Common myeloid progenitor, CD34-positive (primary cell): ENCODE data around the gene RAI1.

Experiments
- CTCF ChIA-PET: fragments of 350-600 bp; sonication (Branson Sonifier 250); formaldehyde crosslinking; loops from one replicate; lab custom pipeline; 2021; ENCODE audit warnings: antibody characterized with exemption; lab: Charles Lee
- POLR2A ChIA-PET: fragments of 350-600 bp; sonication (Branson Sonifier 250); formaldehyde crosslinking; loops from one replicate; lab custom pipeline; 2021; ENCODE audit warnings: antibody characterized with exemption; lab: Charles Lee
- DNase-seq, 3 donors: peaks; one replicate each; pipeline versions ENCODE4 v3.0.0 to v3.0.0-alpha.2; 2013
- H3K27ac ChIP-seq, 2 experiments: 1 replicate in 1 of 2; 2 replicates in 1 of 2; pipeline ENCODE4 v1.7.0; 2013; ENCODE audit warnings: inconsistent platforms in 2 of 2, low read length in 2 of 2, mild to moderate bottlenecking in 2 of 2, low read depth in 1 of 2, moderate library complexity in 1 of 2; ENCODE audit not compliant: severe bottlenecking in 2 of 2, insufficient read depth in 1 of 2, poor library complexity in 1 of 2
- H3K27me3 ChIP-seq, 5 experiments: replicated peaks in 2 of 5; 1 replicate in 3 of 5; 2 replicates in 2 of 5; pipeline versions ENCODE4 v1.6.1 to v1.7.0; 2013; ENCODE audit warnings: low read length in 4 of 5, mild to moderate bottlenecking in 2 of 5, moderate library complexity in 2 of 5, inconsistent platforms in 1 of 5; ENCODE audit not compliant: insufficient read depth in 5 of 5, control insufficient read depth in 4 of 5
- H3K36me3 ChIP-seq, 4 experiments: 1 replicate in 2 of 4; 2 replicates in 2 of 4; pipeline versions ENCODE4 v1.6.1 to v1.7.0; 2013; ENCODE audit warnings: low read length in 3 of 4, control low read depth in 1 of 4, mild to moderate bottlenecking in 1 of 4; ENCODE audit not compliant: control insufficient read depth in 4 of 4, insufficient read depth in 4 of 4
- H3K4me1 ChIP-seq, 4 experiments: 1 replicate in 3 of 4; 2 replicates in 1 of 4; pipeline versions ENCODE4 v1.6.1 to v1.7.1; 2013; ENCODE audit warnings: low read length in 3 of 4, mild to moderate bottlenecking in 3 of 4, control low read depth in 1 of 4, inconsistent platforms in 1 of 4, moderate library complexity in 1 of 4; ENCODE audit not compliant: control insufficient read depth in 4 of 4, insufficient read depth in 4 of 4; ENCODE audit errors: control extremely low read depth in 1 of 4
- H3K4me3 ChIP-seq, 7 experiments: 1 replicate in 4 of 7; 2 replicates in 3 of 7; pipeline versions ENCODE4 v1.5.1 to v1.7.0; 2013; ENCODE audit warnings: mild to moderate bottlenecking in 7 of 7, low read length in 6 of 7, moderate library complexity in 6 of 7, inconsistent platforms in 2 of 7, low read depth in 2 of 7, control low read depth in 1 of 7; ENCODE audit not compliant: insufficient read depth in 4 of 7, control insufficient read depth in 1 of 7; ENCODE audit errors: extremely low read depth in 1 of 7
- H3K9me3 ChIP-seq, 5 experiments: 1 replicate in 4 of 5; 2 replicates in 1 of 5; pipeline versions ENCODE4 v1.6.1 to v1.7.1; 2013; ENCODE audit warnings: low read length in 4 of 5, mild to moderate bottlenecking in 2 of 5, inconsistent platforms in 1 of 5, low read depth in 1 of 5, moderate library complexity in 1 of 5; ENCODE audit not compliant: control insufficient read depth in 4 of 5, insufficient read depth in 2 of 5; ENCODE audit errors: control extremely low read depth in 1 of 5
- WGBS: methylation state at CpG from one replicate; pipeline ENCODE4 v1.1.5; 2013; ENCODE audit not compliant: insufficient coverage; 5-methylcytosine and 5-hydroxymethylcytosine counted together

The RAI1 gene

DNA sequence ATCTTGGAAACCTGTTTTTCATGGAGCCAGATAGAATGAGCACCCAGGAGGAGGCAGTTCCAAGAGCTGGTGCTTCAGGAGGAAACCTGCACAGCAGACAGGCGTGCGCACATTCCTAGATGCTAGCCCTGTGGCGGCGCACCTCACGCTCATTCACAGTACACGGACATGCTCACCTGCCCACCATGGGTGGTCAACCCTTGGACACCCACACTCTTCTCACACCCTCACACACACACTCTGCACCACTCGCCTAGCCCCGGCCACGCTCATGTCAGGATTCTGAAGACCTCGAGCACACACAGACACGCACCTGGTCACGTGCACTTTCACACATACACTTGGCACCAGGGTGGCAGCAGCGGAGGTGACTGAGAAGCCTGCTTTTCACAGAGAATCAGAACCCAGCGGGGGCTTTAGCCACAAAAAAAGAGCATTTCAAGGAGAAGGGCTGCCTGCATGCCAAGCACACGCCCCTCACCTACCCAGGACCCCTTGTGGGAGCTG, 28.6 kb downstream of the RAI1 start:
- ChIA-PET POLR2A (interaction anchor here (0.6 to 1.2 kb wide), 2 partner anchors 13 to 670 kb away, joined by 3 read pairs; no protein-coding TSS in a partner anchor), CTCF (interaction anchor here (0.5 to 1.3 kb wide), 4 partner anchors 8 to 28 kb away, joined by 3 to 4 read pairs (median 4); no protein-coding TSS in a partner anchor)
- no peak for DNase-seq
- Histone ChIP-seq H3K36me3 (peaks cover 0 to 17% (median 8%) of the 10 kb centered on the region in 4 experiments), H3K4me3 (no peak overlapping the region), H3K27me3 (no peaks in the 10 kb centered on the region), H3K9me3 (no peaks in the 10 kb centered on the region), H3K27ac (no peak overlapping the region), H3K4me1 (peaks cover 8 to 45% (median 30%) of the 10 kb centered on the region in 4 experiments)
- 96% methylated on average over 14 of the region's 15 CpGs for WGBS

- Histone ChIP-seq H3K27me3 (no peaks in the 10 kb centered on the region), H3K4me3 (no peak overlapping the region), H3K27ac (no peak overlapping the region), H3K36me3 (peaks cover 0 to 17% (median 8%) of the 10 kb centered on the region in 4 experiments), H3K9me3 (no peaks in the 10 kb centered on the region), H3K4me1 (peaks cover 8 to 50% (median 32%) of the 10 kb centered on the region in 4 experiments)
- CTCF ChIA-PET = interaction anchor here (1.3 kb wide), 1 partner anchor 8 kb away, joined by 4 read pairs; no protein-coding TSS in a partner anchor
- POLR2A ChIA-PET = interaction anchor here (0.6 to 1.2 kb wide), 3 partner anchors 13 to 670 kb away, joined by 3 read pairs; no protein-coding TSS in a partner anchor
- no peak for DNase-seq
- WGBS = 100% methylated on average over 1 of the region's 4 CpGs
These were observed 29.1 kb downstream of the RAI1 start for GRCh38 chr17:17710355-17710727.

- H3K4me3 ChIP-seq = no peak overlapping the region
- peaks cover 8 to 56% (median 32%) of the 10 kb centered on the region in 4 experiments for H3K4me1 ChIP-seq
- POLR2A ChIA-PET = interaction anchor here (1.2 kb wide), 2 partner anchors 12 to 47 kb away, joined by 3 read pairs; no protein-coding TSS in a partner anchor
- CTCF ChIA-PET = interaction anchor here (1.3 to 1.5 kb wide), 4 partner anchors 9 to 47 kb away, joined by 4 read pairs; no protein-coding TSS in a partner anchor
- 98% methylated on average over 12 of the region's 16 CpGs for WGBS
- H3K36me3 ChIP-seq = peaks cover 0 to 18% (median 7%) of the 10 kb centered on the region in 4 experiments
- H3K9me3 ChIP-seq = no peaks in the 10 kb centered on the region
- peak overlapping the region in 1 of 2 experiments; percentile 22 for H3K27ac ChIP-seq
- H3K27me3 ChIP-seq = no peaks in the 10 kb centered on the region
- no peak for DNase-seq
These were observed 29.7 kb downstream of the RAI1 start for GRCh38 chr17:17710728-17711541.

GRCh38 chr17:17711641-17712162, 30.4 kb downstream of the RAI1 start:
- ChIA-PET CTCF (interaction anchor here (0.9 to 1.5 kb wide), 4 partner anchors 13 to 46 kb away, joined by 3 to 4 read pairs (median 4); no protein-coding TSS in a partner anchor), POLR2A (interaction anchor here (1.2 kb wide), 1 partner anchor 46 kb away, joined by 3 read pairs; no protein-coding TSS in a partner anchor)
- Histone ChIP-seq H3K9me3 (no peaks in the 10 kb centered on the region), H3K4me1 (peaks cover 8 to 64% (median 33%) of the 10 kb centered on the region in 4 experiments), H3K27me3 (no peaks in the 10 kb centered on the region), H3K4me3 (no peak overlapping the region), H3K36me3 (peaks cover 0 to 19% (median 7%) of the 10 kb centered on the region in 4 experiments), H3K27ac (peak overlapping the region in 1 of 2 experiments; percentile 22)
- DNase-seq = no peak
- over 99% methylated on average over 12 of the region's 12 CpGs for WGBS

- CTCF ChIA-PET = interaction anchor here (0.9 to 1.5 kb wide), 3 partner anchors 14 to 35 kb away, joined by 3 to 4 read pairs (median 4); no protein-coding TSS in a partner anchor
- POLR2A ChIA-PET = no interaction called here
- 71% methylated on average over 4 of the region's 5 CpGs for WGBS
- H3K4me3 ChIP-seq = peak overlapping the region in 1 of 7 experiments; percentile 54
- H3K4me1 ChIP-seq = peaks cover 8 to 71% (median 35%) of the 10 kb centered on the region in 4 experiments
- peak; percentile 44 to 87 (median 83) for DNase-seq
- peaks cover 0 to 19% (median 7%) of the 10 kb centered on the region in 4 experiments for H3K36me3 ChIP-seq
- H3K27ac ChIP-seq = no peak overlapping the region
- H3K9me3 ChIP-seq = no peaks in the 10 kb centered on the region
- H3K27me3 ChIP-seq = no peaks in the 10 kb centered on the region
These were observed 31.1 kb downstream of the RAI1 start for GRCh38 chr17:17712268-17712924.

DNA sequence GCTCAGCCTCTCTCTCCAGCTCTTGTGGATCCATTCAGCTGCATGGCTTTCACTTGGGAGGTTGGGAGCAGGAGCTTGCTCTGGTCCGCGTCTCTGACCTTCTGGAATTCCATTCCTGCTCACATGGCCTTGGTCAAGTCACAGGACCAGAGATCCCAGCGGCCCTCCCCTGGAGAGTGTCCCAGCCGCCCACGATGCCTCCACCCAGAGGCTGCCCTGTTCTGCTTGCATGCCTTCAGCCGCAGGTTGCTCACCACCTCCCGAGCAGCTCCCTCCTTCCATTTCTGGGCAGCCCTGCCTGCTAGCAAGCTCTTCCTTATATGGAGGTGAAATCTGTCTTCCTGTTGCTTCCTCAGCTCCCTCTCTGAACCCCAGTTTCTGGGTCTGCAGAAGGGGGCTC, 32.6 kb downstream of the RAI1 start:
- Histone ChIP-seq H3K9me3 (no peaks in the 10 kb centered on the region), H3K36me3 (peaks cover 0 to 19% (median 5%) of the 10 kb centered on the region in 4 experiments), H3K4me1 (peaks cover 8 to 80% (median 44%) of the 10 kb centered on the region in 4 experiments), H3K4me3 (peak overlapping the region in 2 of 7 experiments; percentile 0 to 16), H3K27me3 (no peaks in the 10 kb centered on the region), H3K27ac (no peak overlapping the region)
- WGBS = 94% methylated on average over 7 of the region's 7 CpGs
- no peak for DNase-seq
- POLR2A ChIA-PET = interaction anchor here (0.5 to 2.0 kb wide), 5 partner anchors 14 to 687 kb away, joined by 3 to 5 read pairs (median 4); no protein-coding TSS in a partner anchor
- CTCF ChIA-PET = interaction anchor here (0.5 to 2.1 kb wide), 7 partner anchors 9 to 61 kb away, joined by 3 to 8 read pairs (median 4); no protein-coding TSS in a partner anchor
